GM12878 (cell line): ENCODE measurements around the gene SPPL2B. TPM values are rescaled to one million over a fixed set of nuclear protein-coding genes. Genes with fewer than 3 reads are reported as not detected.

Experiments
- ATAC-seq: fragments of 200-7000 bp; cut with Tn5 transposase; 3 replicates; pipeline ENCODE4 v1.9.1; 2020; ENCODE audit warnings: mild to moderate bottlenecking, moderate library complexity
- BruUV-seq: library from RNA; stranded (reverse); fragments of 400-500 nt; replicated peaks from 2 replicates; lab custom pipeline; 2021; lab: Mats Ljungman, UMichigan
- CTCF ChIA-PET: fragments of 300-600 bp; sonication (Branson Sonifier 250); formaldehyde crosslinking; extraction: SDS; loops from one replicate; lab custom pipeline; 2021; ENCODE audit warnings: inconsistent platforms; lab: Yijun Ruan, JAX
- POLR2A ChIA-PET: fragments of 350-600 bp; formaldehyde crosslinking; extraction: SDS; loops from one replicate; lab custom pipeline; 2021; ENCODE audit warnings: inconsistent platforms; lab: Charles Lee
- RAD21 ChIA-PET: fragments of 300-600 bp; sonication (Branson Sonifier 250); formaldehyde crosslinking; loops from one replicate; lab custom pipeline; 2023; ENCODE audit warnings: antibody characterized with exemption; ENCODE audit not compliant: unreplicated experiment; lab: Charles Lee
- SMC1A ChIA-PET: fragments of 300-600 bp; sonication (Branson Sonifier 250); formaldehyde crosslinking; loops from one replicate; lab custom pipeline; 2023; ENCODE audit not compliant: unreplicated experiment, uncharacterized antibody; lab: Charles Lee
- DNase-seq: peaks from one replicate; pipeline ENCODE4 v3.0.0-alpha.2; 2011; ENCODE audit warnings: low read depth, low spot score
- FAIRE-seq: peaks from 3 replicates; lab custom pipeline; 2011; peaks lifted over from hg19 to GRCh38; lab: Jason Lieb, UNC
- H2AFZ ChIP-seq: 2 replicates; pipeline ENCODE4 v1.6.0; 2011; ENCODE audit warnings: low read depth, low read length, control low read depth; ENCODE audit not compliant: control insufficient read depth
- H3K27ac ChIP-seq: 2 replicates; pipeline ENCODE4 v1.5.1; 2011; ENCODE audit warnings: control low read depth; ENCODE audit not compliant: control insufficient read depth, insufficient read depth
- H3K27me3 ChIP-seq, 2 experiments: replicated peaks in 1 of 2; 2 replicates each; pipeline versions ENCODE4 v1.6.0 to v1.6.1; 2011; ENCODE audit warnings: low read length in 1 of 2; ENCODE audit not compliant: control insufficient read depth in 2 of 2, insufficient read depth in 2 of 2
- H3K36me3 ChIP-seq, 2 experiments: 2 replicates each; pipeline ENCODE4 v1.5.1; 2011; ENCODE audit warnings: low read length in 1 of 2; ENCODE audit not compliant: control insufficient read depth in 2 of 2, insufficient read depth in 2 of 2
- H3K4me1 ChIP-seq: 2 replicates; pipeline ENCODE4 v1.6.1; 2011; ENCODE audit warnings: mild to moderate bottlenecking, low read length, moderate library complexity, mixed read lengths; ENCODE audit not compliant: control insufficient read depth, insufficient read depth
- H3K4me2 ChIP-seq: 2 replicates; pipeline ENCODE4 v1.6.0; 2011; ENCODE audit warnings: control low read depth; ENCODE audit not compliant: control insufficient read depth, insufficient read depth
- H3K4me3 ChIP-seq: fragments of 200-600 bp; sonication (generic); 2 replicates; pipeline ENCODE4 v1.5.1; 2016
- H3K79me2 ChIP-seq: 2 replicates; pipeline ENCODE4 v1.6.0; 2011; ENCODE audit warnings: low read length; ENCODE audit not compliant: control insufficient read depth, insufficient read depth
- H3K9ac ChIP-seq: 2 replicates; pipeline ENCODE4 v1.8.0; 2011; ENCODE audit warnings: low read length, control low read depth, mixed read lengths; ENCODE audit not compliant: control insufficient read depth, insufficient read depth
- H3K9me3 ChIP-seq: replicated peaks from 3 replicates; pipeline ENCODE4 v1.5.1; 2011; ENCODE audit warnings: mild to moderate bottlenecking, low read length; ENCODE audit not compliant: control insufficient read depth, insufficient read depth
- H4K20me1 ChIP-seq: 2 replicates; pipeline ENCODE4 v1.6.0; 2011; ENCODE audit not compliant: control insufficient read depth, insufficient read depth
- BRCA1 ChIP-seq: IDR thresholded peaks from 2 replicates; pipeline ENCODE4 v1.6.1; 2011; ENCODE audit warnings: low read depth, low read length, improper control_type of control experiment
- CBFB ChIP-seq: IDR thresholded peaks from 2 replicates; pipeline ENCODE4 v1.6.1; 2016; ENCODE audit warnings: antibody characterized with exemption, low read depth
- CREM ChIP-seq: IDR thresholded peaks from 2 replicates; pipeline ENCODE4 v1.6.1; 2014; ENCODE audit warnings: antibody characterized with exemption, low read depth
- EP300 ChIP-seq, 2 experiments: fragments of 150-350 bp in 1 of 2; IDR thresholded peaks; 2 replicates each; pipeline ENCODE4 v1.6.1; 2011 to 2012; ENCODE audit warnings: low read depth in 2 of 2, low read length in 2 of 2, borderline replicate concordance in 1 of 2, improper control_type of control experiment in 1 of 2, inconsistent platforms in 1 of 2; ENCODE audit not compliant: control insufficient read depth in 1 of 2
- FOXM1 ChIP-seq: IDR thresholded peaks from 2 replicates; pipeline ENCODE4 v1.6.1; 2012; ENCODE audit warnings: low read depth, mild to moderate bottlenecking, inconsistent platforms, low read length, moderate library complexity
- JUND ChIP-seq: IDR thresholded peaks from 2 replicates; pipeline ENCODE4 v1.6.1; 2012; ENCODE audit warnings: low read depth, mild to moderate bottlenecking, low read length, improper control_type of control experiment, moderate library complexity
- KLF5 ChIP-seq: fragments of 450-650 bp; IDR thresholded peaks from 2 replicates; pipeline ENCODE4 v1.6.1; 2014; ENCODE audit warnings: mild to moderate bottlenecking; ENCODE audit not compliant: partially characterized antibody
- MEF2A ChIP-seq: IDR thresholded peaks from 2 replicates; pipeline ENCODE4 v1.6.1; 2011; ENCODE audit warnings: low read depth, mild to moderate bottlenecking, low read length, moderate library complexity; ENCODE audit not compliant: insufficient read depth
- MEF2B ChIP-seq: fragments of 450-650 bp; IDR thresholded peaks from 2 replicates; pipeline ENCODE4 v1.6.1; 2018; ENCODE audit warnings: mild to moderate bottlenecking, moderate library complexity; ENCODE audit not compliant: partially characterized antibody, poor library complexity, severe bottlenecking
- MTA2 ChIP-seq: fragments of 450-650 bp; IDR thresholded peaks from 2 replicates; pipeline ENCODE4 v1.6.1; 2016; ENCODE audit warnings: low read depth, mild to moderate bottlenecking, moderate library complexity
- PML ChIP-seq: IDR thresholded peaks from 2 replicates; pipeline ENCODE4 v1.6.1; 2012; ENCODE audit warnings: low read length, inconsistent platforms
- REST ChIP-seq: IDR thresholded peaks from 2 replicates; pipeline ENCODE4 v1.6.1; 2012; ENCODE audit warnings: mild to moderate bottlenecking, low read depth, low read length
- RUNX3 ChIP-seq: IDR thresholded peaks from 2 replicates; pipeline ENCODE4 v1.6.1; 2012; ENCODE audit warnings: low read length, inconsistent platforms
- SKIL ChIP-seq: fragments of 450-650 bp; IDR thresholded peaks from 2 replicates; pipeline ENCODE4 v1.6.1; 2017; ENCODE audit warnings: mild to moderate bottlenecking, low read depth, inconsistent platforms; ENCODE audit not compliant: poor library complexity, severe bottlenecking
- WGBS: methylation state at CpG from one replicate; pipeline ENCODE4 v1.1.6; 2016; ENCODE audit warnings: low lambda C conversion rate; ENCODE audit not compliant: insufficient replicate concordance, insufficient coverage; ENCODE audit errors: missing lambda C conversion rate; 5-methylcytosine and 5-hydroxymethylcytosine counted together
- in situ Hi-C: fragments of 300-500 bp; cut with MboI; formaldehyde crosslinking; loops from 9 replicates; pipeline ENCODE4 v1.14.3; 2018; ENCODE audit warnings: mixed read lengths
- intact Hi-C: fragments of 100-400 bp; cut with micrococcal nuclease; formaldehyde crosslinking; loops from one replicate; pipeline ENCODE4 v1.14.2; 2022; ENCODE audit not compliant: unreplicated experiment
- polyA plus RNA-seq, 11 experiments: library from polyadenylated mRNA; depleted of rRNA in 4 of 11; unstranded in 6 of 11; stranded (reverse) in 5 of 11; fragments of >200 nt; fragmentation: Nextera tagmentation in 4 of 11; fragmentation: Illumina TruSeq in 1 of 11; extraction: Ambion mirVana in 4 of 11; extraction: Trizol in 1 of 11; gene quantifications; 1 replicate in 1 of 11; 2 replicates in 10 of 11; pipeline versions ENCODE4 v1.2.1 to v1.2.3, GENCODE V29; 2011 to 2016; ENCODE audit warnings: inconsistent platforms in 2 of 11, missing spikeins in 2 of 11, low read depth in 1 of 11
- total RNA-seq, 4 experiments: library from RNA; depleted of rRNA in 3 of 4; stranded (reverse); fragments of >200 nt in 3 of 4; fragmentation: Illumina TruSeq in 1 of 4; extraction: Trizol in 1 of 4; gene quantifications; 2 replicates each; pipeline versions ENCODE4 v1.2.1 to v1.2.3, GENCODE V29; 2013 to 2021

SPPL2B gene
- total and polyA plus RNA-seq, 10 of the 15 experiments (the other 5 are each of a cell fraction or from before 2014, with no cell fraction given) = 0.29 to 56.5 (median 18.3) TPM

- WGBS = 4% methylated on average over 27 of the region's 27 CpGs
- FAIRE-seq (peak; percentile 57), DNase-seq (peak; percentile 38), ATAC-seq (peak; percentile 77)
- BruUV-seq = no TSS peak
- no peaks in the 10 kb centered on the region for H4K20me1 ChIP-seq
- peak overlapping the region; percentile 14; the same call in 1 of the 2 replicates for H2AFZ ChIP-seq
- H3K27me3 ChIP-seq = no peaks in the 10 kb centered on the region
- H3K4me2 ChIP-seq = peak overlapping the region; percentile 17
- H3K27ac ChIP-seq = peak overlapping the region; percentile 62
- no peaks in the 10 kb centered on the region for H3K79me2 ChIP-seq
- peaks cover 9% of the 10 kb centered on the region for H3K4me1 ChIP-seq
- ChIA-PET RAD21 (interaction anchor here (0.7 to 5.3 kb wide), 17 partner anchors 33 to 241 kb away, joined by 3 to 31 read pairs (median 4); partner anchors contain the start of genes GADD45B and TIMM13), CTCF (interaction anchor here (0.8 to 5.6 kb wide), 13 partner anchors 9 to 302 kb away, joined by 3 to 66 read pairs (median 5); no protein-coding TSS in a partner anchor), POLR2A (interaction anchor here (0.6 to 2.6 kb wide), 12 partner anchors 10 to 228 kb away, joined by 3 to 8 read pairs (median 3); partner anchors contain the start of gene LSM7), SMC1A (interaction anchor here (0.7 to 3.6 kb wide), 15 partner anchors 11 to 241 kb away, joined by 3 to 28 read pairs (median 3); no protein-coding TSS in a partner anchor)
- H3K4me3 ChIP-seq = peak overlapping the region; percentile 49; the same call in 1 of the 2 replicates
- intact Hi-C loops (loop anchor here (5.0 to 10.0 kb wide), 5 partner anchors 67 to 237 kb away; partner anchors contain the start of genes LSM7, PLEKHJ1, SF3A2 and SPPL2B), in situ Hi-C loops (loop anchor here (5.0 kb wide), 1 partner anchor 218 kb away; no protein-coding TSS in a partner anchor)
- no peaks in the 10 kb centered on the region; the same call in 2 of the 3 replicates for H3K9me3 ChIP-seq
- peak overlapping the region; percentile 53 for H3K9ac ChIP-seq
- H3K36me3 ChIP-seq = no peaks in the 10 kb centered on the region
- peak; percentile 90 for TF ChIP-seq RUNX3
- TF ChIP-seq BRCA1 = no peak
- no peak for TF ChIP-seq JUND
- TF ChIP-seq FOXM1 = peak; percentile 41; the same call in 1 of the 2 replicates
- TF ChIP-seq REST = no peak
- TF ChIP-seq MEF2B = peak; percentile 77
- TF ChIP-seq KLF5 = no peak
- peak; percentile 65; the same call in 1 of the 2 replicates for TF ChIP-seq CBFB
- peak; percentile 66 for TF ChIP-seq MTA2
- peak in 1 of 2 experiments; percentile 74; a peak in 2 of 4 replicates for TF ChIP-seq EP300 (IDR thresholded peaks at IDR 0.05; ENCODE audit: borderline replicate concordance in 1 of 2, control insufficient read depth in 1 of 2, low read depth in 2 of 2, low read length in 2 of 2)
- peak; percentile 48 for TF ChIP-seq SKIL
- TF ChIP-seq PML = 0 out of 2 replicates have a peak, but pooled peaks have one; percentile 36
- TF ChIP-seq MEF2A = 0 out of 2 replicates have a peak, but pooled peaks have one; percentile 5
- TF ChIP-seq CREM = 0 out of 2 replicates have a peak, but pooled peaks have one; percentile 25
Measured at GRCh38 chr19:2394442-2395292, 66.2 kb downstream of the SPPL2B start.
